BE2C (cell line): ENCODE results near the gene COL17A1.

Experiments
- DNase-seq: peaks from one replicate; pipeline ENCODE4 v3.0.0-alpha.2; 2020
- H3K27me3 ChIP-seq: fragments of 250-450 bp; sonication (Bioruptor Pico); 2 replicates; pipeline ENCODE4 v1.5.1; 2020; ENCODE audit warnings: mild to moderate bottlenecking
- H3K36me3 ChIP-seq: fragments of 250-450 bp; sonication (Bioruptor Pico); 2 replicates; pipeline ENCODE4 v1.5.1; 2020; ENCODE audit warnings: mild to moderate bottlenecking
- H3K4me1 ChIP-seq: fragments of 250-450 bp; sonication (Bioruptor Pico); 2 replicates; pipeline ENCODE4 v1.5.1; 2020
- H3K4me3 ChIP-seq: 2 replicates; pipeline ENCODE4 v1.5.1; 2011; ENCODE audit warnings: low read depth, low read length
- H3K9me3 ChIP-seq: fragments of 250-450 bp; sonication (Bioruptor Pico); 2 replicates; pipeline ENCODE4 v1.5.1; 2020
- TF ChIP-seq, protein P1 (sequence below): IDR thresholded peaks from 2 replicates; pipeline ENCODE4 v1.5.1; 2012; ENCODE audit warnings: mild to moderate bottlenecking, low read depth, low read length

The COL17A1 gene

GRCh38 chr10:104057717-104058116, 28.0 kb downstream of the COL17A1 start:
- DNase-seq, result no peak
- Histone ChIP-seq H3K4me1 (no peaks in the 10 kb centered on the region), H3K36me3 (no peaks in the 10 kb centered on the region), H3K9me3 (no peaks in the 10 kb centered on the region), H3K27me3 (no peaks in the 10 kb centered on the region), H3K4me3 (no peak overlapping the region)
- TF ChIP-seq, protein P1, sequence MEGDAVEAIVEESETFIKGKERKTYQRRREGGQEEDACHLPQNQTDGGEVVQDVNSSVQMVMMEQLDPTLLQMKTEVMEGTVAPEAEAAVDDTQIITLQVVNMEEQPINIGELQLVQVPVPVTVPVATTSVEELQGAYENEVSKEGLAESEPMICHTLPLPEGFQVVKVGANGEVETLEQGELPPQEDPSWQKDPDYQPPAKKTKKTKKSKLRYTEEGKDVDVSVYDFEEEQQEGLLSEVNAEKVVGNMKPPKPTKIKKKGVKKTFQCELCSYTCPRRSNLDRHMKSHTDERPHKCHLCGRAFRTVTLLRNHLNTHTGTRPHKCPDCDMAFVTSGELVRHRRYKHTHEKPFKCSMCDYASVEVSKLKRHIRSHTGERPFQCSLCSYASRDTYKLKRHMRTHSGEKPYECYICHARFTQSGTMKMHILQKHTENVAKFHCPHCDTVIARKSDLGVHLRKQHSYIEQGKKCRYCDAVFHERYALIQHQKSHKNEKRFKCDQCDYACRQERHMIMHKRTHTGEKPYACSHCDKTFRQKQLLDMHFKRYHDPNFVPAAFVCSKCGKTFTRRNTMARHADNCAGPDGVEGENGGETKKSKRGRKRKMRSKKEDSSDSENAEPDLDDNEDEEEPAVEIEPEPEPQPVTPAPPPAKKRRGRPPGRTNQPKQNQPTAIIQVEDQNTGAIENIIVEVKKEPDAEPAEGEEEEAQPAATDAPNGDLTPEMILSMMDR, result no peak

DNA sequence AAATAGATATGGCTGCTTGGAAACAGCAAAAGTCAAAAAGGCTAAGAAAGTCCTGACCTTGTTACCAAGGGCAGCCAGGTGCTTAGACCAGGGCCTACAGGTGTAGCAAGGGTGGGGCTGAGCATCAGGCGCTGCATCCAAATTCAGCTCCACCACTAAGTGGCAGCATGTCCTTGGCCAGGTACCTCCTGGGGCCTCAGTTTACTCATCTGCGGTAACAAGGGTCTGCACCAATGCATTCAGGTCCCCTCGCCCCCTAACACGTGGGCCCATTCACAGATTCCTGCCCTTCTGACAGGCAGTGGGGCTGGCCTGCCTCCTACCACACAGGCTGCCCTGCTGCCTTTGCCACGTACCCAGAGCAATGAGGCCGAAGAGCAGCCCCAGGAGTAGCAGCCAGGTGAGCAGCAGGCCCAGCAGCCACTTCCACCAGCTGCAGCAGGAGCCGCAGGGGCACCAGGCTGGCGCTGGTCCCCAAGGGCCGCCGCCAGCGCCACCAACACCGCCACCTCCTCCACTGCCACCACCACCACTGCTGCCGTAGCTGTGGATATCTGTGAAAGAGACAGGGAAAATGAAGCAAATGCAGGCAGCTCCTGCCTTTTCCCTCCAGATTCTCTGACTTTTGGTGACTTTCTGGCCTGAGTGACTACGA, 28.9 kb downstream of the COL17A1 start:
- DNase-seq, result no peak
- H3K9me3 ChIP-seq, result no peaks in the 10 kb centered on the region
- H3K4me1 ChIP-seq, result no peaks in the 10 kb centered on the region
- H3K27me3 ChIP-seq, result no peaks in the 10 kb centered on the region
- no peak overlapping the region for H3K4me3 ChIP-seq
- no peaks in the 10 kb centered on the region for H3K36me3 ChIP-seq
- TF ChIP-seq, protein P1, result no peak

DNA sequence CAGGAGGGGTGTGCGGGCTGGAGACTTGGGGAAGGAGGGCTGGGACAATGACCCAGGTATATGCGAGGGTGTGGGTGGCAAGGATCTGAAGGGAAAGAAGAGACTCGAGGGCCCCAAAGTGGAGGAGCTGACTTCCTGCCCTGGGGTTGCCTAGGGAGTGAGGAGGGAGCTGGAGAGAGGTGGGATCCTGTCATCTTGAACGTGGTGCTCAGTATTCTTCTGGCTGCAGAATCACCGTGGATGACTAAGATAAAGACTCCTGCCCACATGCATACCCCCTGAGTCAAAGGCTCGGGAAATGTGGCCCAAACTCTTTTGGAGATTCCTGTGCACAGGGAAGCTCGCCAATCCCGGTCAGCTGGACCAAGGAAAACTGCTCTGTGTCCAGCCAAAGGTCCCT, 31.2 kb downstream of the COL17A1 start:
- DNase-seq, result no peak

GRCh38 chr10:104053201-104053600, 32.5 kb downstream of the COL17A1 start:
- Histone ChIP-seq H3K9me3 (no peaks in the 10 kb centered on the region), H3K27me3 (no peaks in the 10 kb centered on the region), H3K36me3 (no peaks in the 10 kb centered on the region), H3K4me3 (no peak overlapping the region), H3K4me1 (no peaks in the 10 kb centered on the region)
- no peak for DNase-seq
- TF ChIP-seq, protein P1, result no peak

More for the DNA sequence above, 31.2 kb downstream of the COL17A1 start:
- no peaks in the 10 kb centered on the region for H3K4me1 ChIP-seq
- no peaks in the 10 kb centered on the region for H3K9me3 ChIP-seq
- no peaks in the 10 kb centered on the region for H3K36me3 ChIP-seq
- no peak overlapping the region for H3K4me3 ChIP-seq
- TF ChIP-seq, protein P1, result no peak
- H3K27me3 ChIP-seq, result no peaks in the 10 kb centered on the region

GRCh38 chr10:104052431-104052830, 33.2 kb downstream of the COL17A1 start:
- Histone ChIP-seq H3K9me3 (no peaks in the 10 kb centered on the region), H3K27me3 (no peaks in the 10 kb centered on the region), H3K4me1 (no peaks in the 10 kb centered on the region), H3K36me3 (no peaks in the 10 kb centered on the region), H3K4me3 (no peak overlapping the region)
- no peak for DNase-seq
- TF ChIP-seq, protein P1, result no peak

GRCh38 chr10:104049504-104050250, 36.0 kb downstream of the COL17A1 start:
- TF ChIP-seq, protein P1, result no peak
- DNase-seq, result no peak

More at GRCh38 chr10:104049504-104050250, 36.0 kb downstream of the COL17A1 start:
- Histone ChIP-seq H3K27me3 (no peaks in the 10 kb centered on the region), H3K4me1 (no peaks in the 10 kb centered on the region), H3K9me3 (no peaks in the 10 kb centered on the region), H3K4me3 (no peak overlapping the region), H3K36me3 (no peaks in the 10 kb centered on the region)
